ENCODE measurements around the gene ZSWIM6.

GRCh38 chr5:61431923-61432620, 100.0 kb downstream of the ZSWIM6 start:
- TF ChIP-seq CTCF (IDR thresholded peaks at IDR 0.05) (no peak), NR3C1 (IDR thresholded peaks at IDR 0.05) (no peak), EP300 (IDR thresholded peaks at IDR 0.05) (no peak), MAFK (IDR thresholded peaks at IDR 0.05; ENCODE audit: partially characterized antibody) (no peak), TP53 (CRISPR knock-in tag; IDR thresholded peaks at IDR 0.05) (no peak), RAD21 (conservative IDR thresholded peaks at IDR 0.05 in 1 of 2, IDR thresholded peaks at IDR 0.05 in 1 of 2) (no peak), PBX3 (IDR thresholded peaks at IDR 0.05) (no peak), POLR2A (IDR thresholded peaks at IDR 0.05; ENCODE audit: low read length) (no peak), REST (IDR thresholded peaks at IDR 0.05) (no peak)
